ENCODE measurements around the gene PEX5L. TPM values are rescaled to one million over a fixed set of nuclear protein-coding genes. Genes with fewer than 3 reads are reported as not detected.

Gene PEX5L
- polyA plus RNA-seq, 1 of the 3 experiments (the other 2 are of a cell fraction) = not detected

GRCh38 chr3:179801263-179801662, 235.5 kb downstream of the PEX5L start:
- Histone ChIP-seq H3K4me3 (ENCODE audit: low read depth in 2 of 2, low read length in 1 of 2) (no peak overlapping the region), H3K4me1 (ENCODE audit: control insufficient read depth in 1 of 2, insufficient read depth in 2 of 2, low read depth in 1 of 2, low read length in 1 of 2) (peaks cover 0 to 9% of the 10 kb centered on the region in 2 experiments; a peak in 2 of 4 replicates), H3K9me2 (no peaks in the 10 kb centered on the region), H3K9me3 (no peaks in the 10 kb centered on the region), H3K27me3 (ENCODE audit: insufficient read depth) (no peaks in the 10 kb centered on the region), H3K27ac (ENCODE audit: low read depth in 2 of 2, low read length in 1 of 2) (peak overlapping the region in 1 of 2 experiments; percentile 39; a peak in 1 of 4 replicates), H2AFZ (ENCODE audit: low read depth) (no peak overlapping the region; the same call in none of the 2 replicates), H3F3A (replicated peaks; ENCODE audit: insufficient read depth) (peaks cover under 1% of the 10 kb centered on the region), H3K79me2 (ENCODE audit: insufficient read depth) (no peaks in the 10 kb centered on the region), H3K4me2 (no peak overlapping the region), H3K9ac (no peak overlapping the region), H3K36me3 (replicated peaks in 1 of 2; ENCODE audit: control insufficient read depth in 1 of 2, insufficient read depth in 2 of 2, low read length in 1 of 2) (no peaks in the 10 kb centered on the region), H4K20me1 (ENCODE audit: insufficient read depth) (no peaks in the 10 kb centered on the region)
- ChIA-PET CTCF (interaction anchor here (6.2 kb wide), 1 partner anchor 10 kb away, joined by 31 read pairs; no protein-coding TSS in a partner anchor), POLR2A (no interaction called here)
- TF ChIP-seq MXI1 (IDR thresholded peaks at IDR 0.05; ENCODE audit: low read depth, low read length) = no peak
- no peak for TF ChIP-seq IRF3 (IDR thresholded peaks at IDR 0.05; ENCODE audit: low read depth, low read length)
- no peak for TF ChIP-seq NFIC (IDR thresholded peaks at IDR 0.05; ENCODE audit: borderline replicate concordance)
- no peak for TF ChIP-seq TAF1 (IDR thresholded peaks at IDR 0.05; ENCODE audit: borderline replicate concordance, low read depth, low read length)
- no peak for TF ChIP-seq MEF2A (IDR thresholded peaks at IDR 0.05; ENCODE audit: borderline replicate concordance, low read depth)
- TF ChIP-seq MAX (IDR thresholded peaks at IDR 0.05; ENCODE audit: low read depth) = no peak
- no peak for TF ChIP-seq RFX5 (IDR thresholded peaks at IDR 0.05; ENCODE audit: low read length)
- TF ChIP-seq FOXJ3 (CRISPR knock-in tag; IDR thresholded peaks at IDR 0.05) = no peak
- TF ChIP-seq YY1 (IDR thresholded peaks at IDR 0.05; ENCODE audit: low read depth) = no peak
- DNase-seq = no peak

- H4K20me1 ChIP-seq (ENCODE audit: insufficient read depth) = no peaks in the 10 kb centered on the region
- H3K4me3 ChIP-seq (ENCODE audit: low read depth in 2 of 2, low read length in 1 of 2) = no peak overlapping the region
- H3K4me1 ChIP-seq (ENCODE audit: control insufficient read depth in 1 of 2, insufficient read depth in 2 of 2, low read depth in 1 of 2, low read length in 1 of 2) = peaks cover 0 to 9% of the 10 kb centered on the region in 2 experiments; a peak in 2 of 4 replicates
- CTCF ChIA-PET = interaction anchor here (1.0 to 6.2 kb wide), 2 partner anchors 14 to 15 kb away, joined by 4 to 31 read pairs; no protein-coding TSS in a partner anchor
- H3F3A ChIP-seq (replicated peaks; ENCODE audit: insufficient read depth) = peaks cover 7% of the 10 kb centered on the region
- H3K9me2 ChIP-seq = no peaks in the 10 kb centered on the region
- no peak overlapping the region for H2AFZ ChIP-seq (ENCODE audit: low read depth)
- TF ChIP-seq REST (IDR thresholded peaks at IDR 0.05; ENCODE audit: low read depth, low read length) = no peak
- POLR2A ChIA-PET = no interaction called here
- no peaks in the 10 kb centered on the region for H3K36me3 ChIP-seq (replicated peaks in 1 of 2; ENCODE audit: control insufficient read depth in 1 of 2, insufficient read depth in 2 of 2, low read length in 1 of 2)
- H3K79me2 ChIP-seq (ENCODE audit: insufficient read depth) = no peaks in the 10 kb centered on the region
- no peak overlapping the region for H3K27ac ChIP-seq (ENCODE audit: low read depth in 2 of 2, low read length in 1 of 2)
- H3K9me3 ChIP-seq = no peaks in the 10 kb centered on the region
- no peaks in the 10 kb centered on the region for H3K27me3 ChIP-seq (ENCODE audit: insufficient read depth)
- H3K9ac ChIP-seq = no peak overlapping the region
- H3K4me2 ChIP-seq = no peak overlapping the region
- DNase-seq = no peak
- 96% methylated on average over 1 of the region's 1 CpG for WGBS (ENCODE audit: low lambda C conversion rate)
Measured at GRCh38 chr3:179797192-179797591, 239.5 kb downstream of the PEX5L start.

Measured in SK-N-SH (cell line).